PFSK-1 (cell line): ENCODE results near the gene TEAD4.

ENCODE experiments used
- FOXP2 ChIP-seq: optimal IDR thresholded peaks from 2 replicates; pipeline ENCODE3; 2011; ENCODE audit warnings: borderline replicate concordance, control low read depth, inconsistent platforms; ENCODE audit not compliant: insufficient read depth; ENCODE audit errors: extremely low read length, extremely low read depth
- POLR2AphosphoS5 ChIP-seq: IDR thresholded peaks from 2 replicates; pipeline ENCODE4 v1.6.1; 2012; ENCODE audit warnings: low read depth, mild to moderate bottlenecking, control low read depth, low read length, moderate library complexity
- SIN3A ChIP-seq: IDR thresholded peaks from 2 replicates; pipeline ENCODE4 v1.6.1; 2012; ENCODE audit warnings: mild to moderate bottlenecking, low read length, moderate library complexity, borderline replicate concordance; ENCODE audit not compliant: insufficient read depth
- TAF1 ChIP-seq: IDR thresholded peaks from 2 replicates; pipeline ENCODE4 v1.6.1; 2012; ENCODE audit warnings: low read length, control low read depth, borderline replicate concordance; ENCODE audit not compliant: insufficient read depth
- TF ChIP-seq, protein P1 (sequence below), 2 experiments: IDR thresholded peaks; 2 replicates each; pipeline versions ENCODE4 v1.6.1 to v1.8.0; 2011 to 2012; ENCODE audit warnings: low read depth in 2 of 2, low read length in 2 of 2, control low read depth in 1 of 2, inconsistent platforms in 1 of 2, mild to moderate bottlenecking in 1 of 2, moderate library complexity in 1 of 2; ENCODE audit not compliant: insufficient read depth in 1 of 2

TEAD4 gene

DNA sequence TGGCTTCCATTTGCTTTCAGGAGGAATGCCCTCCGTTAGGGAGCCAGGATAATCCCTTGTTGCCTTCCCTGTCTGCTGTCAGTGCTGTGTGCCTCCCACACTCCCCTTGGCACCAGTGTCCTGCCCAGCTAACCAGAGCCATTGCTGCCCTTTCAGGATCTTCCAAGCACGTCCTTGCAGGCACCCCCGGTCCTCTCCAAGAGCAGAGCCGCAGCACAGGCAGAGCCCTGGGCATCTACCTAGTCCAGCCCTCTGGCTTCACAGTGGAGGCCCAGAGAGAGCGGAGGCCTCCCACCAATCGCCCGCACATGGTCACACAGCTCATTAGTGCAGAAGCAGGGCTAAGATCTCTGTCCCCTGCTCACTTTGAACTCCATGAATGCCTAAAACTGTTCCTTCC lies 79.0 kb downstream of the TEAD4 start:
- TF ChIP-seq, protein P1, sequence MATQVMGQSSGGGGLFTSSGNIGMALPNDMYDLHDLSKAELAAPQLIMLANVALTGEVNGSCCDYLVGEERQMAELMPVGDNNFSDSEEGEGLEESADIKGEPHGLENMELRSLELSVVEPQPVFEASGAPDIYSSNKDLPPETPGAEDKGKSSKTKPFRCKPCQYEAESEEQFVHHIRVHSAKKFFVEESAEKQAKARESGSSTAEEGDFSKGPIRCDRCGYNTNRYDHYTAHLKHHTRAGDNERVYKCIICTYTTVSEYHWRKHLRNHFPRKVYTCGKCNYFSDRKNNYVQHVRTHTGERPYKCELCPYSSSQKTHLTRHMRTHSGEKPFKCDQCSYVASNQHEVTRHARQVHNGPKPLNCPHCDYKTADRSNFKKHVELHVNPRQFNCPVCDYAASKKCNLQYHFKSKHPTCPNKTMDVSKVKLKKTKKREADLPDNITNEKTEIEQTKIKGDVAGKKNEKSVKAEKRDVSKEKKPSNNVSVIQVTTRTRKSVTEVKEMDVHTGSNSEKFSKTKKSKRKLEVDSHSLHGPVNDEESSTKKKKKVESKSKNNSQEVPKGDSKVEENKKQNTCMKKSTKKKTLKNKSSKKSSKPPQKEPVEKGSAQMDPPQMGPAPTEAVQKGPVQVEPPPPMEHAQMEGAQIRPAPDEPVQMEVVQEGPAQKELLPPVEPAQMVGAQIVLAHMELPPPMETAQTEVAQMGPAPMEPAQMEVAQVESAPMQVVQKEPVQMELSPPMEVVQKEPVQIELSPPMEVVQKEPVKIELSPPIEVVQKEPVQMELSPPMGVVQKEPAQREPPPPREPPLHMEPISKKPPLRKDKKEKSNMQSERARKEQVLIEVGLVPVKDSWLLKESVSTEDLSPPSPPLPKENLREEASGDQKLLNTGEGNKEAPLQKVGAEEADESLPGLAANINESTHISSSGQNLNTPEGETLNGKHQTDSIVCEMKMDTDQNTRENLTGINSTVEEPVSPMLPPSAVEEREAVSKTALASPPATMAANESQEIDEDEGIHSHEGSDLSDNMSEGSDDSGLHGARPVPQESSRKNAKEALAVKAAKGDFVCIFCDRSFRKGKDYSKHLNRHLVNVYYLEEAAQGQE (IDR thresholded peaks at IDR 0.05; ENCODE audit: insufficient read depth in 1 of 2, low read depth in 2 of 2, low read length in 2 of 2), result no peak
- TF ChIP-seq TAF1, result no peak
- no peak for TF ChIP-seq SIN3A
- TF ChIP-seq POLR2AphosphoS5, result no peak
- TF ChIP-seq FOXP2, result no peak

DNA sequence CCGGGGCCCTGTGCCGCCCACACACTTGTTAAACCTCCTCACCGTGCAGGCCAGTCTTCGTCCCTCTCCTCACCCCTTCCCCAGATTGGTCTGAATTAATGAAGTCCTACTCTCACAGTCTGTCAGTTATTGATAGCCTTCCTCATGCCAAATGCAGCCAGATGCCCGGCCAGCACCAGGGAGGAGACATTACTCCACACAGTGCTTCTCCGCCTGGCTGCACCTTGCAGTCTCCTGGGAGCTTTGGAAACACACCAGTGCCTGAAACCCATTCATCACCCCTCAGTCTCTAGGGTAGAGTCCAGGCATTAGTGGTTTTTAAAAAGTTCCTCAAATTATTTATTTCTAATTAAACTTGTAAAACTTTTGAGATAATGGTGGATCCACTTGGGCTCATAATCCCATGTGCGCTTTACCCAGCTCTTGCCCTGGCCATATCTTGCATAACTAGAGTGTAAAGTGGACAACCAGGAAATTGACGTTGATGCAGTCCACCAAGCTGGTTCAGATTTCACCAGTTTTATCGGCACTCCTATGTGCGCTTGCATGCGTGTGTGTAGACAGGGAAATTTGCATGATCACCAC lies 79.8 kb downstream of the TEAD4 start:
- TF ChIP-seq TAF1, result no peak
- TF ChIP-seq, protein P1 (IDR thresholded peaks at IDR 0.05; ENCODE audit: insufficient read depth in 1 of 2, low read depth in 2 of 2, low read length in 2 of 2), result no peak
- no peak for TF ChIP-seq FOXP2
- no peak for TF ChIP-seq SIN3A
- TF ChIP-seq POLR2AphosphoS5, result no peak

DNA sequence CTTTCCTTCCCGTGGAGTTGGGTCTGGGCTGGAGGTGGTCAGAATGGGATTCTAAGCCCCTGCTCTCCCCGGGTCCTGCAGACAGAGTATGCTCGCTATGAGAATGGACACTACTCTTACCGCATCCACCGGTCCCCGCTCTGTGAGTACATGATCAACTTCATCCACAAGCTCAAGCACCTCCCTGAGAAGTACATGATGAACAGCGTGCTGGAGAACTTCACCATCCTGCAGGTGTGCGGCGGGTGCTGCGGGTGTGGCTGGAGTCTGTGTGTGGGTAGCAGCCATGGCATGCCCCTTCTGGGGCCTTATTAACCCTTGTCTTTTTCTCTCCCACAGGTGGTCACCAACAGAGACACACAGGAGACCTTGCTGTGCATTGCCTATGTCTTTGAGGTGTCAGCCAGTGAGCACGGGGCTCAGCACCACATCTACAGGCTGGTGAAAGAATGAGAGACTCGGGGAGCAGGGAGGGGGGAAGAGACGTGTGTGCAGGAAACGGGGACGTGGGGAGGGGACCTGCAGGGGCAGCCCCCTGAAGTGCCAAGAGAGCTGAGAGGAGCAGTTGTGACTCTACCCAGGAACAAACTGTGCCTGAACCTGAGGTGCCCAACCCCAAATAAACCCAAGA lies 80.9 kb downstream of the TEAD4 start:
- no peak for TF ChIP-seq FOXP2
- no peak for TF ChIP-seq TAF1
- TF ChIP-seq SIN3A, result no peak
- no peak for TF ChIP-seq POLR2AphosphoS5
- TF ChIP-seq, protein P1 (IDR thresholded peaks at IDR 0.05; ENCODE audit: insufficient read depth in 1 of 2, low read depth in 2 of 2, low read length in 2 of 2), result no peak

DNA sequence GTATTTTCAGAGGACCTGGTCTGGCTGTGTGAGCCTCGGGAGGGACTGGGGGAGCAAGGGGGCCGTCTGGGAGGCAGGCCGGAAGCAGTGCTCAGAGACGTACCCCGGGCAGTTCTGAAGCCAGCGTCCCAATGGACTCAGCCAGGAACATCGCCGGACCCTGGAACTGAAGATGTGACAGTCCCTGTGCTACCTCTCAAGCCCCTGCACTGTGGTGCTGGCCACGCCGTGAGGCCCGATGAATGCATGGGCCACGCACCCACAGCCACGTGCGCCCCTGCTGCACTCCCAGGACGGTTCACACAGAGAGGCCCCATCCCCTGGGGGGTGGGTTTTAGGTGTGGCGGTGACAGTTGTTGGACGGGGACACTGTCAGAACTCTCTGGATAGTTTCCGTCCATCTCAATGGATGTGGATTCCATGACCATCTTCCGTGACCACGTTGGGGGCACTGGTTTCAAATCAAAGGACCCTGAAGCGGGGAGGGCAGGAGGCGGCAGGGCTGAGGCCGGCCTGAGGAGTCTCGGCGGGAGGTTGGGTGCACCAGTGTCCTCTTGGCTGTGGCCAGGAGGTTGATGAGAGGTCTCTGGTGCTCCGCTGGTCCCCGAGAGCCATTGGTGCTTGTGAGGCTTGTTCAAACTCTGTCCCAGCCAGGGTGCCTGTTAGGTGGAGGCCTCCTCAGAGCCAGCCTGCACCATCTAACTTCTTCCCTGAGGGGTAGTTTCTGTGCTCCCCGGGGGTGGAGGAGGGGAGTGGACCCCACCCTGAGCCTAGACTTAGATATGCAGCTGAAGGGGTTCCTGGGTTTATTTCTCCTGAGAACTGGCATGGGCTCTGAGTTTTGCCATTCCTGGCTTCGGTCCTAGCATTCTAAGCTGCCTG lies 81.7 kb downstream of the TEAD4 start:
- no peak for TF ChIP-seq FOXP2
- TF ChIP-seq POLR2AphosphoS5, result no peak
- no peak for TF ChIP-seq TAF1
- no peak for TF ChIP-seq SIN3A
- TF ChIP-seq, protein P1 (IDR thresholded peaks at IDR 0.05; ENCODE audit: insufficient read depth in 1 of 2, low read depth in 2 of 2, low read length in 2 of 2), result no peak
